Stimulated activated CD4-positive, alpha-beta T cell treated with anti-CD3 and anti-CD28 coated beads, Interleukin-4, amount 100 ng/mL, for 1 hour (primary cell): ENCODE results near the gene SNAP29.
"Not testable (repeated sequence)": the region's sequence is repeated elsewhere in the genome, so short reads cannot be mapped to it uniquely, and the experiment has no call there.

Experiments used
- DNase-seq: peaks from one replicate; pipeline ENCODE4 v3.0.0-alpha.2; 2020

The SNAP29 gene

DNA sequence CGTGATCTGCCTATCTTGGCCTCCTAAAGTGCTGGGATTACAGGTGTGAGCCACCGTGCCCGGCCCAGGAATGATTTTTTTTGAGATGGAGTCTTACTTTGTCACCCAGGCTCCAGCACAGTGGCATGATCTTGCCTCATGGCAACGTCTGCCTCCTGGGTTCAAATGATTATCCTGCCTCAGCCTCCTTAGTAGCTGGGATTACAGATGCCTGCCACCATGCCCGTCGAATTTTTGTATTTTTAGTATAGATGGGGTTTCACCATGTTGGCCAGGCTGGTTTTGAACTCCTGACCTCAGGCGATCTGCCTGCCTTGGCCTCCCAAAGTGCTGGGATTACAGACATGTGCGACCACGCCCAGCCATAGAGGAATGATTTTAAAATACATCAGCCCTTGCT is 76.2 kb downstream of the SNAP29 start:
- not testable (repeated sequence) for DNase-seq

DNA sequence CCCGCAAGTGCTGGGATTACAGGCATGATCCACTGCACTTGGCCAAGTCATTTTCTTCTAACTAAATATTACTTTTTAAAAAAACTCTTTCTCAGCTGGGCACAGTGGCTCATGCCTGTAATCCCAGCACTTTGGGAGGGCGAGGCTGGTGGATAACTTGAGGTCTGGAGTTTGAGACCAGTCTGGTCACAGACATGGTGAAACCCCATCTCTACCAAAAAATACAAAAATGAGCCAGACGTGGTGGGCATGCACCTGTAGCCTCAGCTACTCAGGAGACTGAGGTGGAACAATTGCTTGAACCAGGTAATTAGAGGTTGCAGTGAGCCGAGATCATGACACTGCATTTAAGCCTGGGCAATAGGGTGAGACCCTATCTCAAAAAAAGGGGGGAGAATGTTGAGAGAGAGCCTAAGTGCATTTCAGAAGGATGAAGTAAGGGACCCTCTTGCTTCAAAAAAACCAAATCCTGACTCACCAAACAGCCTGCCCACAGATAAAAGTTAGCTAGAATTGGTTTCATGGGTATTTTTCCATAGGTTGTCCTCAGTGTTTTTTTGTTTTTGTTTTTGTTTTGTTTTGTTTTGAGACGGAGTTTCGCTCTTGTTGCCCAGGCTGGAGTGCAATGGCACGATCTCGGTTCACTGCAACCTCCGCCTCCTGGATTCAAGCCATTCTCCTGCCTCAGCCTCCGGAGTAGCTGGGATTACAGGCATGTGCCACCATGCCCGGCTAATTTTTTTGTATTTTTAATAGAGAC is 77.2 kb downstream of the SNAP29 start:
- not testable (repeated sequence) for DNase-seq

DNA sequence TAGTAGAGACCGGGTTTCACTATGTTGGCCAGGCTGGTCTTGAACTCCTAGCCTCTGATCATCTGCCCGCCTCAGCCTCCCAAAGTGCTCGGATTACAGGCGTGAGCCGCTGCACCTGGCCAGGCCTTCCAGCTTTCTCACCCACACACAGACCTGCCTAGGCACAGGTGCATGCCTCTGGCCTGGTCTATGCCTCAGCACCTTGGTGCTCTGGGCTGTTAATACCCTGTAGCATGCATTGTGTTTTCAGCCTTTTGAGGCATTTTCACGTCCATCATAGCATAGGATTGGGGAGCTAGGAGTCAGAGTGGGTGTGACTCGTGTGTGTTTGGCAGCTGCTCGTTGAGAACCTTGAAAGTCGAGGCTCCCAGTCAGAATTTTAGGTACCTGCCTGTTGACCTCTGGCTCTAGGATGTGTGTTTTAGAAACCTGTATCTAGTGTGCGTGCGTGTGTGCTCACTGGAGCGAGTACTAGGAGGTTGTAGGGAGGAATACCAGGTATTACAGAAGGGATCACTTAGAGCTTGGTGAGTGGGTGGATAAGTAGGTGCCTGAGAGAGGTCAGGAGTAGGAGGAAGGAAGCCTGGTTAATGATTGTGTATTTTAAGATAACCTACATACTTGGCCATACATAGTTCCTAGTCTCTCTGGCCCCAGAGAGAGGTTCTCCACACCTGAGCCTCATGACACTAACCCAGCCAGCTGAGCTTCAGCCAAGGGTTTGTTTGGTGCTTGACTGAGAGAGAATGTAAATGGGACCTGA is 78.4 kb downstream of the SNAP29 start:
- DNase-seq: no peak

DNA sequence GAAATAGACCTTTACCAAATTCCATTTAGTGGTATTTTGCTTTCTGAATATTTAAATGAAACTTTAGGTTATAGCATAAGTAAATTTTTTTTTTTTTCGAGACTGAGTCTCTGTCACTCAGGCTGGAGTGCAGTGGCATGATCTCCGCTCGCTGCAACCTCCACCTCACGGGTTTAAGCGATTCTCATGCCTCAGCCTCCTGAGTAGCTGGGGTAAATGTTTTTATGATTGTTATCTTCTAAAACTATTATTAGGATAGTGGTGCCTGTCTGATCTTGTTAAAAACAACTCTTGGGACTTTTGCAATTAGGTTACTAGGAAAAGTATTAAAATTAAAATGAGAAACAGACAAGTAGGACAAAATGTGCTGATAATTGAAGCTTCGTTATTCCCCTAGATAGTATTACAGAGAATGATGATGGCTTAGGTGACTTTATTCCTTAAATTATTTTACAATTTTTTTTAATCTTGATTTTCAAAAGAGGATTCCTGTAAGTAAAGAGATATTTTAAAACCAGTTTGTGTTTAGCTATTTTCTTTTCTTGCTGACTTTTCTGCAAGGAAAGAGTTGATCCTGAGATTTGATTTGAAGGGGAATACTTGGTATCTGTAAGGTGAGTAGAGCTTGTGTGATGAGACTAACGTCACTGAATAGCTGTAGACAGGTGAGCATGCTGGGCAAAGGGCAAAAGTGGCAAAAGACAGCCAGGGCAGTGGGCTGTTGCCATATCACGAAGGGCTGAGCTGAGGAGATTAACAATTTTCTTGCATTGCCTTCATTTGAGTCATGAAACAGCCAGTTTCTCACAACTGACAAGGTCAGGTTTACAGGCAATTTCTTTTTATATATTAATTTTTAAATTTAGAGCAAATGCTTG is 79.2 kb downstream of the SNAP29 start:
- no peak for DNase-seq

DNA sequence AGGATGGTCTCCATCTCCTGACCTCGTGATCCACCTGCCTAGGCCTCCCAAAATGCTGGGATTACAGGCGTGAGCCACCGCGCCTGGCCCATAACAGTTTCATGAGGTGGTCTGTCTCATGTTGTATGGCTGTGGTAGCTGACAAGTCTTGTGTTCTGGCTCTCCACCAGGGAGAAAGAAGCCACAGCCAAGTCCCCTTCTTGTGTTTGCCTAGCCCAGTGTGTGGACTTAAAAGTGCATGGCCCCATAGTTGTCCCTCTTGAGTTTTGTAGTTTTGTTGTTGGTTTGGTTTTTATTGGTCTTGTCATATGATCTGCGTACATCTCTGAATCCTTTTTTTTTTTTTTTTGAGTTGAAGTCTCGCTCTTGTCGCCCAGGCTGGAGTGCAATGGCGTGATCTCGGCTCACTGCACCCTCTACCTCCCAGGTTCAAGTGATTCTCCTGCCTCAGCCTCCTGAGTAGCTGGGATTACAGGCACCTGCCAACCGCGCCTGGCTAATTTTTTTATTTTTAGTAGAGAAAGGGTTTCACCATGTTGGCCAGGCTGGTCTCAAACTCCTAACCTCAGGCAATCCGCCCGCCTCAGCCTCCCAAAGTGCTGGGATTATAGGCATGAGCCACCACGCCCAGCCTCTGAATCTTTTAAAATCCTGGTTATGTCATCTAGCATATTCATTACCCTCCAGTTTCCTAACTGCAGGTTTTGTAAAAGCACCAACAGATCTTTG is 80.8 kb downstream of the SNAP29 start:
- DNase-seq: not testable (repeated sequence)

GRCh38 chr22:20940186-20940651 is 81.4 kb downstream of the SNAP29 start:
- no peak for DNase-seq
